Measurements from ENCODE around the gene TGFB2.

The TGFB2 gene

GRCh38 chr1:218462116-218462515 lies 117.0 kb downstream of the TGFB2 start:
- Histone ChIP-seq H3K4me1 (ENCODE audit: control insufficient read depth, insufficient read depth, low read length) (peaks cover 10% of the 10 kb centered on the region), H3K36me3 (ENCODE audit: control insufficient read depth, insufficient read depth, low read length) (no peaks in the 10 kb centered on the region), H3K4me3 (ENCODE audit: low read length) (no peak overlapping the region), H3K9me3 (ENCODE audit: control insufficient read depth, low read length) (no peaks in the 10 kb centered on the region), H3K27me3 (ENCODE audit: control insufficient read depth, insufficient read depth, low read length) (no peaks in the 10 kb centered on the region), H3K9ac (ENCODE audit: low read length) (no peak overlapping the region)

GRCh38 chr1:218462587-218462986 lies 117.5 kb downstream of the TGFB2 start:
- peaks cover 10% of the 10 kb centered on the region for H3K4me1 ChIP-seq (ENCODE audit: control insufficient read depth, insufficient read depth, low read length)
- H3K27me3 ChIP-seq (ENCODE audit: control insufficient read depth, insufficient read depth, low read length), result no peaks in the 10 kb centered on the region
- no peaks in the 10 kb centered on the region for H3K9me3 ChIP-seq (ENCODE audit: control insufficient read depth, low read length)
- H3K4me3 ChIP-seq (ENCODE audit: low read length), result no peak overlapping the region
- no peaks in the 10 kb centered on the region for H3K36me3 ChIP-seq (ENCODE audit: control insufficient read depth, insufficient read depth, low read length)
- no peak overlapping the region for H3K9ac ChIP-seq (ENCODE audit: low read length)

- no peak overlapping the region for H3K4me3 ChIP-seq (ENCODE audit: low read length)
- H3K9ac ChIP-seq (ENCODE audit: low read length), result no peak overlapping the region
- no peaks in the 10 kb centered on the region for H3K27me3 ChIP-seq (ENCODE audit: control insufficient read depth, insufficient read depth, low read length)
- no peaks in the 10 kb centered on the region for H3K9me3 ChIP-seq (ENCODE audit: control insufficient read depth, low read length)
- H3K36me3 ChIP-seq (ENCODE audit: control insufficient read depth, insufficient read depth, low read length), result no peaks in the 10 kb centered on the region
- H3K4me1 ChIP-seq (ENCODE audit: control insufficient read depth, insufficient read depth, low read length), result peaks cover 10% of the 10 kb centered on the region
Observed at GRCh38 chr1:218463194-218464156, 118.3 kb downstream of the TGFB2 start.

DNA sequence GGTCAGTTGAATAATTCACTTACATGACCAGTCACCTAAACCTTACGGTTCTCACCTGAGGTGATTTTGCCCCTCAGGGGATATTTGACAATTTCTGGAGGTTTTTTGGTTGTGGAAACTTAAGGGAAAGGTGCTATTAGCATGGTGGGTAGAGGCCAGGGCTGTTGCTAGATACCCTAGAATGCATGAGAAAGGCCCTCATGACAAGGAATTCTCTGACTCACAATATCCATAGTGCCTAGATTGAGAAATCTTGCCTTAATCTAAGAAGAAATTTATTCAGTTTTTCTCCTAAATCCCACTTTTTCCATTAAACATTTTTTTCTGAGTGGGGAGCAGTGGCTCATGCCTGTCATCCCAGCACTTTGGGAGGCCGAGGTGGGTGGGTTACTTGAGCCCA lies 119.7 kb downstream of the TGFB2 start:
- Histone ChIP-seq H3K9ac (ENCODE audit: low read length) (no peak overlapping the region), H3K4me1 (ENCODE audit: control insufficient read depth, insufficient read depth, low read length) (peaks cover 5% of the 10 kb centered on the region), H3K36me3 (ENCODE audit: control insufficient read depth, insufficient read depth, low read length) (no peaks in the 10 kb centered on the region), H3K4me3 (ENCODE audit: low read length) (no peak overlapping the region), H3K27me3 (ENCODE audit: control insufficient read depth, insufficient read depth, low read length) (no peaks in the 10 kb centered on the region), H3K9me3 (ENCODE audit: control insufficient read depth, low read length) (no peaks in the 10 kb centered on the region)

GRCh38 chr1:218466341-218467010 lies 121.3 kb downstream of the TGFB2 start:
- no peak overlapping the region for H3K9ac ChIP-seq (ENCODE audit: low read length)
- no peaks in the 10 kb centered on the region for H3K4me1 ChIP-seq (ENCODE audit: control insufficient read depth, insufficient read depth, low read length)
- no peak overlapping the region for H3K4me3 ChIP-seq (ENCODE audit: low read length)
- H3K9me3 ChIP-seq (ENCODE audit: control insufficient read depth, low read length), result no peaks in the 10 kb centered on the region
- H3K27me3 ChIP-seq (ENCODE audit: control insufficient read depth, insufficient read depth, low read length), result no peaks in the 10 kb centered on the region
- no peaks in the 10 kb centered on the region for H3K36me3 ChIP-seq (ENCODE audit: control insufficient read depth, insufficient read depth, low read length)

- H3K36me3 ChIP-seq (ENCODE audit: control insufficient read depth, insufficient read depth, low read length), result no peaks in the 10 kb centered on the region
- H3K27me3 ChIP-seq (ENCODE audit: control insufficient read depth, insufficient read depth, low read length), result no peaks in the 10 kb centered on the region
- H3K4me1 ChIP-seq (ENCODE audit: control insufficient read depth, insufficient read depth, low read length), result no peaks in the 10 kb centered on the region
- H3K4me3 ChIP-seq (ENCODE audit: low read length), result no peak overlapping the region
- no peak overlapping the region for H3K9ac ChIP-seq (ENCODE audit: low read length)
- H3K9me3 ChIP-seq (ENCODE audit: control insufficient read depth, low read length), result no peaks in the 10 kb centered on the region
Observed at GRCh38 chr1:218467101-218468072, 122.3 kb downstream of the TGFB2 start.

DNA sequence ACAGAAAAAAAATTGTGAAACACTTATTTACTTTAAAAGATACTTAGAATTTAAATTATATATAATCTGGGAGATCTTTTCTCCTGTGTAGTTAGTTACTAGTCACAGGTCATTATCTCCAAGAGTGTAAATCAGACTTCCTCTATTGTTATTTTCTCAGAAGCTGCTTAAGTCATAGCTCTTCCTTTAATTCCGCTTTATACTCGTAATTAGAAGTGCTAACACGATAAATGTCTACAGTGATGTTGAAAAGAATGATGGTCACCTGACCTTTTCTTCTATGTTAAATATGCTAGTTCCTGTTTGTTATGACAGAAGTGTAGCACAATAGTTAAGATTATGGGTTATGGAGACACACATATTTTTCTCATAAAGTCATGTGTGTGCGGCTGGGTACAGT lies 123.6 kb downstream of the TGFB2 start:
- H3K4me1 ChIP-seq (ENCODE audit: control insufficient read depth, insufficient read depth, low read length), result no peaks in the 10 kb centered on the region
- H3K9ac ChIP-seq (ENCODE audit: low read length), result no peak overlapping the region
- H3K27me3 ChIP-seq (ENCODE audit: control insufficient read depth, insufficient read depth, low read length), result no peaks in the 10 kb centered on the region
- H3K4me3 ChIP-seq (ENCODE audit: low read length), result no peak overlapping the region
- H3K9me3 ChIP-seq (ENCODE audit: control insufficient read depth, low read length), result no peaks in the 10 kb centered on the region
- no peaks in the 10 kb centered on the region for H3K36me3 ChIP-seq (ENCODE audit: control insufficient read depth, insufficient read depth, low read length)

- no peak overlapping the region for H3K4me3 ChIP-seq (ENCODE audit: low read length)
- H3K9me3 ChIP-seq (ENCODE audit: control insufficient read depth, low read length), result no peaks in the 10 kb centered on the region
- H3K9ac ChIP-seq (ENCODE audit: low read length), result no peak overlapping the region
- H3K27me3 ChIP-seq (ENCODE audit: control insufficient read depth, insufficient read depth, low read length), result no peaks in the 10 kb centered on the region
- H3K36me3 ChIP-seq (ENCODE audit: control insufficient read depth, insufficient read depth, low read length), result no peaks in the 10 kb centered on the region
- H3K4me1 ChIP-seq (ENCODE audit: control insufficient read depth, insufficient read depth, low read length), result no peaks in the 10 kb centered on the region
Observed at GRCh38 chr1:218472885-218473284, 127.7 kb downstream of the TGFB2 start.

DNA sequence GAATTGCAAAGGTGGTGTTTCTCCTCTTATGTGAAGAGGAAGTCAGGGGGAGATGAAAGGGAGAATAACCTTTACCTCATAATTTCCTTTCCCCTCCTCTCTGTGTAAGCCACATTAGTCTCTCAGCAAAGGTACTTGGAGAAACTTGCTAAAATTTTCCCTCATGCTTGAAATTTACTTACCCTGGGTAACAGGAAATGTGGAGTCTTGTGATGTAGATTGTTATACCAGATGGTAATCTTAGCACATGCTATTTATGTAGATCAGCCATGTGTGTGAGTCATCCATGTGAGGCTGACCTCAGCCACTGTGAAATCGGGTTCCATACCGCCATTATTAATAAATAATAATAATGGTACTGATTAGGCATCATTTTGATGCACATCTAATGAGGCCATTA lies 128.4 kb downstream of the TGFB2 start:
- no peaks in the 10 kb centered on the region for H3K9me3 ChIP-seq (ENCODE audit: control insufficient read depth, low read length)
- no peaks in the 10 kb centered on the region for H3K36me3 ChIP-seq (ENCODE audit: control insufficient read depth, insufficient read depth, low read length)
- H3K9ac ChIP-seq (ENCODE audit: low read length), result no peak overlapping the region

GRCh38 chr1:218474128-218474527 lies 129.0 kb downstream of the TGFB2 start:
- no peak overlapping the region for H3K9ac ChIP-seq (ENCODE audit: low read length)
- H3K27me3 ChIP-seq (ENCODE audit: control insufficient read depth, insufficient read depth, low read length), result no peaks in the 10 kb centered on the region
- no peaks in the 10 kb centered on the region for H3K9me3 ChIP-seq (ENCODE audit: control insufficient read depth, low read length)
- H3K4me1 ChIP-seq (ENCODE audit: control insufficient read depth, insufficient read depth, low read length), result no peaks in the 10 kb centered on the region
- H3K4me3 ChIP-seq (ENCODE audit: low read length), result no peak overlapping the region
- no peaks in the 10 kb centered on the region for H3K36me3 ChIP-seq (ENCODE audit: control insufficient read depth, insufficient read depth, low read length)

More for the DNA sequence above, 128.4 kb downstream of the TGFB2 start:
- Histone ChIP-seq H3K4me1 (ENCODE audit: control insufficient read depth, insufficient read depth, low read length) (no peaks in the 10 kb centered on the region), H3K27me3 (ENCODE audit: control insufficient read depth, insufficient read depth, low read length) (no peaks in the 10 kb centered on the region), H3K4me3 (ENCODE audit: low read length) (no peak overlapping the region)

GRCh38 chr1:218475275-218475674 lies 130.1 kb downstream of the TGFB2 start:
- Histone ChIP-seq H3K27me3 (ENCODE audit: control insufficient read depth, insufficient read depth, low read length) (no peaks in the 10 kb centered on the region), H3K4me1 (ENCODE audit: control insufficient read depth, insufficient read depth, low read length) (peaks cover 3% of the 10 kb centered on the region), H3K36me3 (ENCODE audit: control insufficient read depth, insufficient read depth, low read length) (no peaks in the 10 kb centered on the region), H3K9ac (ENCODE audit: low read length) (no peak overlapping the region), H3K4me3 (ENCODE audit: low read length) (no peak overlapping the region), H3K9me3 (ENCODE audit: control insufficient read depth, low read length) (no peaks in the 10 kb centered on the region)

All from mucosa of stomach (tissue), 1 donor.